GM19455 (cell line): Measurements from ENCODE around the gene COL25A1.

Source experiments
- ATAC-seq: cut with Tn5 transposase; IDR thresholded peaks from one replicate; pipeline ENCODE4 v1.9.1; 2021; ENCODE audit not compliant: unreplicated experiment

The COL25A1 gene

GRCh38 chr4:108926781-108927180 lies 375.7 kb downstream of the COL25A1 start:
- no peak for ATAC-seq

GRCh38 chr4:108926061-108926460 lies 376.4 kb downstream of the COL25A1 start:
- ATAC-seq: no peak

DNA sequence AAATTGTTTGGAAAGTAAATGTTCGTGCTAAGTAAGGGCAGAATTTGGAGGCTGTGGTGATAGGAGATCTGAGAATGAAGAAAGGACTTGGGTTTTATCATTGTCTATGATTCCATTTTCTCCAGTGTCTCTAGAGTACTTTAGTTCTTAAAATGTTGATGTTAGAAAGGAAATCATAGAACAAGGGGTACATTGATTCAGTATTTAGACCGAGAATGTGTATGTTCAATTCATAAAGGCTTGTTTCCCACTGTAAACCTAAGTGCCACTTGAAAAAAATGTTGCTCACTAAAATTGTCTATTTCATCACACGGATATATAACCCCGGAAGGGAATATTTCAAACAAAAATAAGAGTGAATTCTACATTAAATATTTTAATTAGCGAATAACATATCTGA lies 380.3 kb downstream of the COL25A1 start:
- ATAC-seq: no peak

DNA sequence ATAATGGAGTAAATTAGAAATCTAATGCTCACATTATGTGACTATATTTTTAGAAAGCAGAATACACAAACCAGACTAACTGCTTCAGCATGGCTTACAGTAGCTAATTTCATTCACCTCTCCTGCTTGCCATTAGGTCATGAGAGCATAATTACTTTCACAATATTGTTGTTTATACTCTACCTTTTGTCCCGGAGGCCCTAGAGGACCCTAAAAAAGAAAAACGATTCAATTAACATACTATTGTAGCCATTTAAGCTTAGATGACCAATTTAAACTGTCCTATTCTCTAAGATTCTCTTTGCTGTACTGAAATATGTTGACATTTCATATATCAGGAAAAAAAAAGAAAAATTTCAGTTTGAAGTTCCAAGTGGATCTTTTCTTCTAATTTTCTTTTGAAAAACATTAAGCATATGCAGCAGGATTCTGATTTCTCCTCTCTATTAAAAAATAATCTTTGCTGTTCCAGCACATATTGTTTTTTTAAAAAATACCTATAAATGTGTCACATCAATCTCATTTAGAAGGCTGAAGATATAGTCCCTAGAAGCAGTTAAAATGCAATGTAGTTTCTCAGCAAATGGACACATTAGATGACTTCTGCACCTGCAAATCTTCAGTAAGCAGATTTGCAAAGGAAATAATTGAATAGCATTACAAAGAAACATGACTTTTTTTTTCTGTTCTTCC lies 381.9 kb downstream of the COL25A1 start:
- no peak for ATAC-seq

DNA sequence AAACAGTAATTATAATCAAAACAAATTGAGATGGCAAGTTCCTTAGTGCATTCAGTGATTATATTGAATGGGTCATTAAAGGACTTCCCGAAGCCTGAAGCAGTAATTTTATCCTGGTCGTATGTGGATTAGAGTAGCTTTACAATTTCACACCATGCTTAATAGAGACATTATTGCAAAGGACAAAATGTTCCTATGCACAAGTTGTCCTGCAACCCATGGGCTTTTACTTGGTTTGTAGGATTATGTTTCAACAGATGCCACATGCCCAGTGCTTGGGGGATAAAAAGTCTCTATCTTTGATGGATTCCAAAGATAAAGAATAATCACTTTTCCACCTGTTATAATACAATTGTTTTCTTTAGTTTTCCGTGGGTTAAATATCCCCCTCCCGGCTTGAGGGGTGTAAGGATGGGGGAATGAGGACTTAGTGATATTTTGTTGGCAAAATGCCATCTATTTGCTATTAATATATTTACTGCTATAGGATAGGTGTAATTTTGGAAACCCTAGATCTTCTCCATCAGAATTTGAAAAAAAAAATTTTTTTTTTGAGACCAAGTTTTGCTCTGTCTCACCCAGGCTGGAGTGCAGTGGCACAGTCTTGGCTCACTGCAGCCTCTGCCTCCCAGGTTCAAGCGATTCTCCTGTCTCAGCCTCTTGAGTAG lies 383.1 kb downstream of the COL25A1 start:
- ATAC-seq: no peak

DNA sequence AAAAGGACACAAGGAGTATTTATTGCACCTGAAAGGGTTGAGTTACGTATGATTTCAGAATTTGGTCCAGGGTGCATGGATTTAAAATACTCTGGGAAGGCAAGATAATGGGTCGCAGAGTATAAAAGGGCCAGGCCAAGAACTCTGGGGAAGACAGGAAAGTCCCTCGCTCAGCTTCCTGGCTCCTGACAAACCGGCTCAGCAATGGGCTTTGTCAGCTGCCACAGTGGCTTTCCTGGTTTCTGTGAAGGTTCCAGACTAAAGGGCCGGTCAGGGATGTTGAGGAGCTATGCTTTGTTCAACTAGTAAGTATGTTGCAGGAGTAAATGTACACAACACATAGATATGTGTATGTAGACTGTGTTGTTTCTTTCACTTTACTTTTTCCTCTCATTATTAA lies 385.2 kb downstream of the COL25A1 start:
- ATAC-seq: no peak

DNA sequence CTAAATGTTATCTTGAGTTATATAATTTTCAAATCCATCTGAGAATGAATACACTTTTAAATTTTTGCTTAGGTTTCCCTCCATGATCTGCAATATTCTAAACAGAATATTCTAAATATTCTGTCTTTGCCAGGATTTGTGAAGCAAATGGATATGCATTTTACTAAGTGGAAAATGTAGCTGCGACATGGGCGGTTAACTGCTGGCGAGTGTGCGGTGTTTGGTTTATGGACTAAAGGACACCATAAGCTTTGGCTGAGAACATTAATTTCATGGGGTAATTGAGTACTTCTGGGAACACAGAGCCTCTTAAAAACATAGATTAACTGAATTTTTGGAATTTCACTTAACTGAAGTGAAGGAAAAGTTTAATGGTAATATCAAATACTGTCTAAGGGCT lies 385.8 kb downstream of the COL25A1 start:
- no peak for ATAC-seq

DNA sequence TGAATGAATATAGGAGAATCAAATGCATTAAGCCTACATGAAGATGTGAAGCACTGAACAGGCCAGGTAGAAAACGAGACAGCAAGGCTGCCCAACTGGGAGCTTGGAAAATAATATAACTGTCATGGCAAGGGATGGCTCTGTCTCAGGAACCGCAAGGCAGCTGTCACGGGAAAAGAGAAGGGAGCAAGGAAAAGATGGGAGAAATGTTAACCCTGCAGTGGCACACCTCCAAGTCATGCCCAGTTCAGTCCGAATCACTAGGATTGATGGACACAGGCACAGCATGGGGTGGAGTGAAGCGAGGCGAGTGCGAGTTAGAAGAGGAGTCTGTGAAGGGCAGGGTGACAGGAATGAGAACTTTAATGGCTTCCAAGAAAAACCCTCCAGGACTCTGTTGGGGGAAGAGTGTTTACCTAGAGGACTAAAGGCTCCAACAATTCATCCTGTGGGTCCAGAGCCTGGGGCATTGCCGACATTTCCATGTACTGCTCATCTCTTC lies 395.5 kb downstream of the COL25A1 start:
- no peak for ATAC-seq

DNA sequence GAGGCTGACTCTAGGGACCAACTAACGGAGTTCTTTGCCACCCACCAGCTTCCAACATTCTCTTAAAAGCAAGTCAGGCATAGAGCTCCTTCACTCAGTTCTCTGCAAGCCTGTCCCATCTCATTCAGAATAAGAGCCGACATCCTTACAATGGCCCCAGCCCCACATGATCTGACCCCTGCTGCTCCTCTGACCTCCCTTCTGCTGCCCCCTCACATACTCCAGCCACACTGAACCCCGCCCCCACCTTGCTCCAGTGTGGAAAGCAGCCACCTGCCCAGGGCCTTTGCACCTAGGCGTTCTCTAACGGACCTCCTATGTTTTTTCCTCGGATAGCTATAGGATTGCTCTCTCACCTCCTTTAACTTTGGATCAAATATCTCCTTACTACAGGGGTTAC lies 396.5 kb downstream of the COL25A1 start:
- no peak for ATAC-seq

GRCh38 chr4:108903464-108904221 lies 398.8 kb downstream of the COL25A1 start:
- ATAC-seq: no peak

DNA sequence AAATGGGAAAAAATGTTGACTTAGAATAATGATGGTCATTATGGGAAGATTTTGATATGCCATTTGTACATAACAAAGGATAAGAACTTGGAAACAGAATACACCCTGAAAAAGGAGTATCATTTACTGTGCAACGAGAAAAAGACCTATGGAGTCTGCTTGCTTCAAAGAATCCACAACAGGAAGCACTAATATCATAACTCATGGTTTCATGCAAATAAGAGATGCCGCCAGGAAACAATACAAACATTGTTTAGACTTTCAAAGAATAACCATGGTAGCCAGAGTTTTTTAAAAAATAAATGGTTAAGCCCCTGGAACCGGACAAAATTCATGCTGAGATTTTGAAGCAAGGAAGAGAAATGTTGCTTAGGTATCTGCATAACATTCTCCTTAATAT lies 399.7 kb downstream of the COL25A1 start:
- peak; percentile 73 for ATAC-seq

- no peak for ATAC-seq
Observed at GRCh38 chr4:108901291-108901690, 401.2 kb downstream of the COL25A1 start.

DNA sequence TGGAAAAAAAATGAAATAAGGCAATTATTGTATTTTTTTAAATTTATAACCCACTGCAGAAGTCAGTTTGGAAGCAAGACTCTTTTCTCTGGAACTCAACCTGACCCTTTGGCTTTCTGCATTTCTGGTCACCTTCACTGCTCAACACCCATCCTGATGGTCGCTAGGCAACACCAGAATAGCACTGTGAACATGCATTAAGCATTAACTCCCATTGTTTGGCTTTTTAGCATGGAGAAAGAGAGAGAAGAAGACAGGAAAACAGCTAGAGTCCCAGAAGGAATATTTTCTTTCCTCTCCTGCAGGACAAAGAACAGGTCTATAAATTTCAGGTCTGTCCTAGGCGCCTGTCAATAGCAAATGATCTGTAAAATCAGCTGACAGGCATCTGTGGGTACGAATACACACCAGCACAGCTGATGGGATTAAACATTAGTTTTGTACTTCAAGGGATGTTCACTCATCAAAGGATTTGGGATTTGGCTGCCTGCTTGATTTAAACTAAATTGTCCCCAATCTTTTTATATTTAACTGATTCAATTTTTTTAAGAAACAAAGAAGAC lies 402.4 kb downstream of the COL25A1 start:
- no peak for ATAC-seq

DNA sequence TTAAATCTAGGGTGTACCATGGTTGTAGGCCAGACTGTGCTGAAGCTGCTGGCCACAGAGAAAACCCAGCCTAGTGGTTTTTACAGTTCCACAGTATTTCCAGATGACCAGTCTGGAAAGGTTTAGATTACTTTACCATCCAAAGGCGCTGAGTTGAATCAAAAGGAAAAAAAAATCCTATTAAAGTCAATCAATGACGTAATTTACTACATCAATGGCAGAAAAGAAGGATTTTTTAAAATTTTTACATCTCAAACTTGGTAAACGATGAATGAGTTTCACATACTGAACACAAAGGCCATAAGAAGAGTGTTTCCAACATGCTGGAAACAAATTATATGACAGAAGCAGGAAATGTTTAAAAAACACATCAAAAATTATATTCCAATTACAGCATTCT lies 409.0 kb downstream of the COL25A1 start:
- no peak for ATAC-seq

GRCh38 chr4:108891896-108892590 lies 410.4 kb downstream of the COL25A1 start:
- no peak for ATAC-seq

DNA sequence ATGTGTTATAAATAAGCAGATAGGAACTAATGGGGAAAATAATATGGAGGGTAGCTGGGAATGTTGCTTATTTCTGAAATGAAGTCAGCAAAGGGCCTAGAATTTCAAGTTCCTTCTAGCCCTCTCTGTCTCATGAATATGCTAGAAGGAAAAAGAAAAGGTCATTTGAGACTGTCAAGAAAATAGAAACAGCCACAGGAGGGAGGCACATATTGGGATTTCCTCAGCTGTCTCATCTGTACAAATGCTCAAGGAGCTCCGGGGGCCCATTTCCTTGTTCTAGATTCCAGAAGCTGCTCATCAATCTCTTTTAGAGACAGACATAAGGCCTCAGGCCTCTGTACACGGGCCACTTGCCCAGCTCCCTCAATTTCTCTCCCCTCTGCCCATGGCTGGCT lies 412.0 kb downstream of the COL25A1 start:
- no peak for ATAC-seq

DNA sequence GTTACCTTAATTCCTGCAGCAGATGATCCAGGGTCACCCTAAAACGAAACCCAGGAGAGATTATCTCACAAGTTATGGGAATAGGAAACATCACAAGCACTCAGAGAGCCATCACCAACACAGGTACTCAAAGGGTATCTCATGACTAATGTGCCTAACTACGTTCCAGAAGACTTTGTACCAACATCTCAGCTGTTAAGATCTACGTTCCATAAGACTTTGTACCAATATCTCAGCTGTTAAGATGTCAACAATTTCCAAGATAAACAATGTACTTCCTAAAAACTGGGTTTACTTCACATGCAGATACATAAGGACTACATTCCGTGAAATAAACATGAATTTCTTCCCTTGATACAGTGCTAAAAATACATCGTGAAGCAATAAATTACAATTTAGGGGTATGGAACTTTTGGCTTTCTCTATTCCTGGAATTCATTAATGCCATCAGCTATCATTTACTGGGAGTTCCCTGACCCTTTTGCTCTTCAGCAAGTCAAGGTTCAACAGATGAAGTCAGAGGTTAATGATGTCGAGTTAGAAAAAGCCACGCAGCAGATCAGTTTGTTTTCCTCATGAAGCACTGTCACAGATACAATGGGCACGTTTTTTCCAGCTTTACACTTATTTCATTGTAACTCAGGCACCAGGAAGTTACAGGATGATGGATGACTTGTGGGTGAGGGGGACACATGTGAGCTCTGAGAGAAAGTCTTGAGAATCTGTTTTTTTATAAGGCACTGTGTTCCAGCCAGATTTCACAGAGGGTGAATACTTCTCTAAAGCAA lies 412.6 kb downstream of the COL25A1 start:
- no peak for ATAC-seq

GRCh38 chr4:108888769-108889168 lies 413.7 kb downstream of the COL25A1 start:
- ATAC-seq: no peak

DNA sequence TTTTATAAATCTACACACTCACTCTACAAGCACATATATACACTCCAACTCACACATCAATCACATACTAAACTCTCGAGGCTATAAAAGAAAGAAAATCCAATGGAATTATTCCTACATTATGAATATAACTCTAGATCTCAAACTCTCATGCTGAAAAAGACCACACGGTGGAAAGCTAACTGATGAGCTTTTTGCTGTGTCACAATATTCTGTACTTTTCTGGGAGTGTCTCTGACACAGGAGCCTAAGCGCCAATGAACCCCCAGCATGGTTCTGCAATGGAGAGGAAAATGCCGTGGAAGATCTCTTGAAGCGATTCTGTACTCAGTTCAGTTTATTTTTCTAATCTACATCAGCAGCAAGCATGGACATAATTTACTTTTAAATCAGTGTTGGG lies 415.4 kb downstream of the COL25A1 start:
- no peak for ATAC-seq

GRCh38 chr4:108885211-108885610 lies 417.2 kb downstream of the COL25A1 start:
- no peak for ATAC-seq
